RKO (cell line): ENCODE measurements around the gene PDE4DIP.
"Not testable (repeated sequence)": the region's sequence is repeated elsewhere in the genome, so short reads cannot be mapped to it uniquely, and the experiment has no call there.

Experiments
- DNase-seq: peaks from one replicate; pipeline ENCODE4 v3.0.0-alpha.2; 2016; ENCODE audit warnings: low spot score

The PDE4DIP gene

GRCh38 chr1:148874408-148875388 lies 30.5 kb downstream of the PDE4DIP start:
- DNase-seq = not testable (repeated sequence)

- not testable (repeated sequence) for DNase-seq
Observed at GRCh38 chr1:148879812-148880416, 35.7 kb downstream of the PDE4DIP start.

- DNase-seq = not testable (repeated sequence)
Observed at GRCh38 chr1:148881261-148881660, 37.0 kb downstream of the PDE4DIP start.

GRCh38 chr1:148885219-148885618 lies 41.0 kb downstream of the PDE4DIP start:
- DNase-seq = not testable (repeated sequence)

- DNase-seq = not testable (repeated sequence)
Observed at GRCh38 chr1:148886293-148886692, 42.1 kb downstream of the PDE4DIP start.

- DNase-seq = not testable (repeated sequence)
Observed at GRCh38 chr1:148888597-148888996, 44.4 kb downstream of the PDE4DIP start.

GRCh38 chr1:148889267-148890074 lies 45.2 kb downstream of the PDE4DIP start:
- not testable (repeated sequence) for DNase-seq

- not testable (repeated sequence) for DNase-seq
Observed at GRCh38 chr1:148890075-148890568, 45.9 kb downstream of the PDE4DIP start.

GRCh38 chr1:148894360-148895352 lies 50.4 kb downstream of the PDE4DIP start:
- DNase-seq = not testable (repeated sequence)

GRCh38 chr1:148900026-148900425 lies 55.8 kb downstream of the PDE4DIP start:
- not testable (repeated sequence) for DNase-seq

- not testable (repeated sequence) for DNase-seq
Observed at GRCh38 chr1:148900691-148901090, 56.5 kb downstream of the PDE4DIP start.

GRCh38 chr1:148901150-148901952 lies 57.1 kb downstream of the PDE4DIP start:
- not testable (repeated sequence) for DNase-seq

- DNase-seq = not testable (repeated sequence)
Observed at GRCh38 chr1:148901953-148902341, 57.7 kb downstream of the PDE4DIP start.

GRCh38 chr1:148909219-148909826 lies 65.1 kb downstream of the PDE4DIP start:
- DNase-seq = not testable (repeated sequence)

- DNase-seq = not testable (repeated sequence)
Observed at GRCh38 chr1:148911303-148911928, 67.2 kb downstream of the PDE4DIP start.

GRCh38 chr1:148916222-148916621 lies 72.0 kb downstream of the PDE4DIP start:
- DNase-seq = not testable (repeated sequence)

GRCh38 chr1:148916695-148917348 lies 72.6 kb downstream of the PDE4DIP start:
- not testable (repeated sequence) for DNase-seq

- not testable (repeated sequence) for DNase-seq
Observed at GRCh38 chr1:148918836-148919447, 74.7 kb downstream of the PDE4DIP start.
